Measurements from ENCODE around the gene MED27.

The MED27 gene

DNA sequence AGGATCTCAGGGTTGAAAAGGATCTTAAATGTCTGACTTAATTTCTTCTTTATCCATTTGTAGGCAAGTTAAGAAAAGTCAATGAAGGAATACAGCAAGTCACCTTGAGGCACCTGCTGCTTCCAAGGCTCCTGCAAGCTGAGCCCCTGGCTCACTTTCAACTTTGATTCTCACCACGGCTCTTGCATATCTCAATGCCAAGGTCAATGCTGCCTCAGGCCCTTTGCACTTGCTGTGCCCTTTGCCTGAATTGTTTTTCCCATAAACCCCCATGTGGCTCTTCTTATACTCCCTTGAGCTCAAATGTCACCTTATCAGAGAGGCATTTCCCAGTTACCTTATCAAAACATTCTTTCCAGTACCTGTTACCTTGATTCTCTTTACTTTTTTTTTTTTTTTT lies 195.4 kb downstream of the MED27 start:
- H3K9me3 Mint-ChIP-seq, result no peaks in the 10 kb centered on the region
- no peaks in the 10 kb centered on the region for H3K27me3 Mint-ChIP-seq
- DNase-seq (no peak), ATAC-seq (replicated peaks) (no peak)
- no peak overlapping the region for H3K4me3 Mint-ChIP-seq
- H3K4me1 Mint-ChIP-seq (ENCODE audit: low read depth in 2 of 2), result peaks cover 0 to 3% of the 10 kb centered on the region in 2 donors
- H3K27ac Mint-ChIP-seq, result no peak overlapping the region
- peaks cover 8% of the 10 kb centered on the region for H3K36me3 Mint-ChIP-seq (ENCODE audit: insufficient read depth)

DNA sequence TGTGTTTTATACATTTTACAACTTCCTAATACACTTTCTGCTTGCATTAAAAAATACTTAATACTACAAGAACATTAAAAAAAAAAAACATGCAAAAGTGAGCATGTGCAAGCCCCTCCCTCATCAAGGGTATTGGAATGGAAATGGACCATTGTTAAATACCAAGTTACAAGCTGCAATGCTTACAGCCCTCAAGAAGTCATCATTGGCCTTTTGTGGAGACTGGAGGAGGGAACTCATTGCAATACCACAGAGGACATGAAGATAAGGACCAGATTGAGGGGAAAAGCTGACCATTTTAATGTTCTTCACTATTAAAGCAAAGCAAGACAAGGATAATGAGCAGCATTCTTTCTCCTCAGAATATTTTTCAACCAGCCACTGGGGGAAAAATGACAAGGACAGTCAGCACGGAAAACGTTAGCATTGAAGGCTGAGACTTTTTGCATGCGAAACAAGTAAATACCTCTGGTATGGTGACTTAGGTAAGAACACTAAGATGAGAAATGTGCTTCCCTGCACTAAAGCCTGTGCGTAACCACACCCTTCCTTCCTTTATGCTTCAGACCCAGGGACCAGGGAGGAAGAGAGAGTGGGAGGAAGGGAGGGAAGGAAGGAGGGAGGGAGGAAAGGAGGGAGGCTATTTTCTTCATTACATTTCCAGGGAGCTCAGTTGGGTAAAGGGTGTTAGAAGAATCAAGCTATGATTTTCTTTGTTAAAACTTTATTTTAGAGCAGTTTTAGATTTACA lies 198.7 kb downstream of the MED27 start:
- H3K9me3 Mint-ChIP-seq, result no peaks in the 10 kb centered on the region
- H3K27ac Mint-ChIP-seq, result no peak overlapping the region
- DNase-seq, result no peak

GRCh38 chr9:131879911-131880290 lies 199.8 kb downstream of the MED27 start:
- DNase-seq (no peak), ATAC-seq (replicated peaks) (no peak)
- Mint-ChIP-seq H3K4me3 (no peak overlapping the region), H3K27me3 (no peaks in the 10 kb centered on the region), H3K36me3 (ENCODE audit: insufficient read depth) (peaks cover 3% of the 10 kb centered on the region), H3K4me1 (ENCODE audit: low read depth in 2 of 2) (peaks cover 3 to 10% of the 10 kb centered on the region in 2 donors), H3K9me3 (no peaks in the 10 kb centered on the region), H3K27ac (no peak overlapping the region)

More for the DNA sequence above, 198.7 kb downstream of the MED27 start:
- H3K4me1 Mint-ChIP-seq (ENCODE audit: low read depth in 2 of 2), result peaks cover 3 to 9% of the 10 kb centered on the region in 2 donors
- peaks cover 3% of the 10 kb centered on the region for H3K36me3 Mint-ChIP-seq (ENCODE audit: insufficient read depth)
- no peaks in the 10 kb centered on the region for H3K27me3 Mint-ChIP-seq
- ATAC-seq (replicated peaks), result no peak
- H3K4me3 Mint-ChIP-seq, result no peak overlapping the region

DNA sequence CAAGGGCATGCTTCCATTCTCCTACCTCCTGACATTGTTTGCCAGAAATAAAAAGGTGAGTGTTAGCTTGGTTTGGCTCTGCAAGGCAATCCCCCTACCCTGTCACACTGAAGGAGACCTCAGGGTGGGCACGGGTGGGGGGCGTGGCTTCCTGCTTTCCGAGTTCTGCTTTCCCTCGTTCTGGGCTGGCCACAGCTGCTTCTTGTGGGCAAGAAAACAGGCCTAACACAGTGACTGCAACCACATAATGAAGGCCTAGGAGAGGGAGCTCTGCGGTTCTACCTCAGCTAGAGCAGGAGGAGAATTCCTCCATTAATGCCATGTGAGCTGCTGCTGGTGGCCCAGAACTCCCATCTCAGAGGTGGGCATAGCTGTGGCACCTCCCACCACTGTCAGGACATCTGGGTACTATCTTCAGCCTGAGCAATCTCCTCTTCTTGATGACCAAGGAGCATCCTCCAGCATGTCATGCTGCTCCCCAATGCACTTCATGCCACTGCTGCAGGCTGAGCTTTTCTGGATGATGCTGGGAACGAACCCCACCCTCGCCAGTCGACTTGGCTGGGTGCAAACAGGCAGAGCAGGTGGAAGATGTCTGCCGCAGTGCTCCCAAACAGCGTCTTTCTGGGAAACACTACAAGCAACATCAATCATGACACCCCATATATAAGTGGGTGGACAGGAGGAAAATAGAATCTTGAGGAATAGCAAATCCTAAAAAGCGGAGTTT lies 200.3 kb downstream of the MED27 start:
- no peaks in the 10 kb centered on the region for H3K9me3 Mint-ChIP-seq
- H3K27ac Mint-ChIP-seq, result peak overlapping the region in 1 of 2 donors; percentile 35
- H3K27me3 Mint-ChIP-seq, result no peaks in the 10 kb centered on the region
- H3K36me3 Mint-ChIP-seq (ENCODE audit: insufficient read depth), result peaks cover 4% of the 10 kb centered on the region
- H3K4me3 Mint-ChIP-seq, result no peak overlapping the region
- DNase-seq (no peak), ATAC-seq (replicated peaks) (no peak)
- peaks cover 3 to 10% of the 10 kb centered on the region in 2 donors for H3K4me1 Mint-ChIP-seq (ENCODE audit: low read depth in 2 of 2)

DNA sequence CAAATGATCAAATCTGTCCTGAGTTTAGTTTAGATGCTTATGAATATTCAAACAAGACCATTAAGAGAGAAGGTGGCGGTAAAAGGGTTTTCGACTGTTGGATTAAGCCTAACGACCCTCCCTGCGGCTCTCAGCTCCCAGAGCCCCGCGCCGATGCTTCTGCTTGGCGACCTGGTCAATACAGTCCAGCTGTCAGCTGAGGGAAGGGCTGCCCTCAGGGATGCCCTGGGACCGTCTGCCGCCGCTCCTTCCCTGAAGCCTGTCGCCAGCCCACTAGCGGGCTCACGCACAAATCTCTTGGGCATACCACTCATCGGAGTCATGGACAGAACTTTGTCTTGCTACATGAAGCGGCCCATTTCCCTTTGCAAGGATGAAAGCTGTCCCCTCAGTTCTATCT lies 203.2 kb downstream of the MED27 start:
- Mint-ChIP-seq H3K27ac (no peak overlapping the region), H3K4me3 (no peak overlapping the region), H3K9me3 (no peaks in the 10 kb centered on the region)

GRCh38 chr9:131875828-131876485 lies 203.7 kb downstream of the MED27 start:
- Mint-ChIP-seq H3K36me3 (ENCODE audit: insufficient read depth) (peaks cover 3% of the 10 kb centered on the region), H3K27me3 (no peaks in the 10 kb centered on the region), H3K9me3 (no peaks in the 10 kb centered on the region), H3K4me1 (ENCODE audit: low read depth in 2 of 2) (peaks cover 0 to 10% of the 10 kb centered on the region in 2 donors), H3K4me3 (no peak overlapping the region), H3K27ac (no peak overlapping the region)
- ATAC-seq (replicated peaks) (peak; percentile 17), DNase-seq (no peak)

More for the DNA sequence above, 203.2 kb downstream of the MED27 start:
- ATAC-seq (replicated peaks) (no peak), DNase-seq (no peak)
- H3K36me3 Mint-ChIP-seq (ENCODE audit: insufficient read depth), result peaks cover 3% of the 10 kb centered on the region
- no peaks in the 10 kb centered on the region for H3K27me3 Mint-ChIP-seq
- H3K4me1 Mint-ChIP-seq (ENCODE audit: low read depth in 2 of 2), result peaks cover 0 to 10% of the 10 kb centered on the region in 2 donors

DNA sequence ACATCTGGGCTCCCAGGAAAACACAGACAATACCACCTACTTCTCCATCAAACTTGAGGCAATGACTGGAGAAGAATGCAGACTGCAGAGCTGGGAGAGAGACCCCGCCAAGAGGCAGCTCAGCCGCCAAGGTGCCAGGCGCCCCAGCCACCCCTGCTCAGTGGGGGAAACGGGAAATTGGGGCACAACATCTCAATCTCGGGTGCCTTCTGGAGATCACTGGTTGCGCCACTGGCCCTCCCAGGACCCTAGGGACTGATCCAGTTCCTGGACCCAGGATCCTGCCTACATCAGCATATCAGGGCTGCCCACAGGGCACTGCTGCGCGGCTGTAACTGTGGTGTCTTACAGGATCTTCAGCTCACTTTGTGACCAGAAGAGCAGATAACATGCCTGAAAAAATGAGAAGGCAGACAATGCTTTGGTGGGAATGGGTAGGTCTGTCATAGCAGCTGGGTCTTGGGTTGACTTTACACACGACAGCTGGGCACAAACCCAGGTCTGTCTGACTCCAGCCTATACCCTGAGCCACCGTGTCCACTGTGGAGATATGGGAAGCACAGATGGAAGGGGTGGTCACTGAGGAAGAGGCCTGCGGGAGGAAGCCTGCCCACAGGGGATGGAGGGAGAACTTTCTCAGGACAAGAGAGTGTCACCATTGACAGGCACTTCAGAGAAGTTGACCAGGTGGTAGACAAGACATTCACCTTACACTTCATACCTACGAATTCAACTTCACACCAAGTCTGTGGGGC lies 204.6 kb downstream of the MED27 start:
- no peak overlapping the region for H3K4me3 Mint-ChIP-seq
- peaks cover 0 to 10% of the 10 kb centered on the region in 2 donors for H3K4me1 Mint-ChIP-seq (ENCODE audit: low read depth in 2 of 2)
- no peak overlapping the region for H3K27ac Mint-ChIP-seq
- no peak for DNase-seq
- no peaks in the 10 kb centered on the region for H3K9me3 Mint-ChIP-seq
- ATAC-seq (replicated peaks), result no peak
- no peaks in the 10 kb centered on the region for H3K27me3 Mint-ChIP-seq
- H3K36me3 Mint-ChIP-seq (ENCODE audit: insufficient read depth), result peaks cover 7% of the 10 kb centered on the region

DNA sequence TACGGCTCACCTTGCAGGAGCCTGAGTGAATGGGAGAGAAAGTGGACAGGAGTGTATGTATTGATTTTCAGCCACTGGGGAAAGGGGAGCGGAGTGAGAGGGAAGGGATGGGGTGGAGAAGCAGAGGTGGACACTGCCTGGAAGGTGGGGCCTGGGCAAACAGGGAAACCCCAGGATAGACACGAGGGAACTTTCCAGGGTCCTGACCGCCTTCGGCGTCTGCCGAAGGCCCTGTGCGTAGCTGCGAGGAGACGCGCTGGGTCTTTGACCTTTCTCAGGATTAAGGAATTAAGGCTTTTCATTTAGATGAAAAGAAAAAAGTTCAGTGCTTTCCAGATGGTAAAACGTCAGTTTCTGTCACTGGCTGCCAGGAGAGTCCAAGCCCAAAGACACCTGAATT lies 205.2 kb downstream of the MED27 start:
- no peak overlapping the region for H3K4me3 Mint-ChIP-seq
- peaks cover 7% of the 10 kb centered on the region for H3K36me3 Mint-ChIP-seq (ENCODE audit: insufficient read depth)
- H3K27ac Mint-ChIP-seq, result no peak overlapping the region
- peaks cover 0 to 10% of the 10 kb centered on the region in 2 donors for H3K4me1 Mint-ChIP-seq (ENCODE audit: low read depth in 2 of 2)
- H3K27me3 Mint-ChIP-seq, result no peaks in the 10 kb centered on the region
- DNase-seq (no peak), ATAC-seq (replicated peaks) (no peak)
- no peaks in the 10 kb centered on the region for H3K9me3 Mint-ChIP-seq

- Mint-ChIP-seq H3K4me1 (ENCODE audit: low read depth in 2 of 2) (peaks cover 0 to 10% of the 10 kb centered on the region in 2 donors), H3K27me3 (no peaks in the 10 kb centered on the region), H3K27ac (no peak overlapping the region), H3K4me3 (no peak overlapping the region), H3K9me3 (no peaks in the 10 kb centered on the region), H3K36me3 (ENCODE audit: insufficient read depth) (peaks cover 7% of the 10 kb centered on the region)
- no peak for ATAC-seq (replicated peaks)
- no peak for DNase-seq
Observed at GRCh38 chr9:131873891-131874440, 205.7 kb downstream of the MED27 start.

DNA sequence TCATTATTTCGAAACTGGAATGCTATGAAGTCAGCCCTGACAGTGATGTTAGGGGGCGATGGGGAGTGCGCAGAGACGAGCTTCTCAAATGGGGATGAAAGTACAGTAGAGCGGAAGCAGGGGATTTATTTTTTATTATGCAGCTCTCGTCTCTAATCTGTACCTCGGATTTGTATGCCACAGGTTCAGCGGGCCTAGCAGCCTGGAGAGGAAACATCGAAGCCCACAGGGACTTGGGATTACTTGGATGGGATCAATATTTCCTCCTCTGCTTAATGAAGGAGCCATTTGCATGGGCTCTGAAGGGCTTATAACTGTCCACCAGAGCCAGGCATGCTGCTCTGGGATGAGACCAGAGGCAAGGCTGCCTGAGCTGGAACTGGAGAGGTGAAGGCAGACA lies 206.3 kb downstream of the MED27 start:
- ATAC-seq (replicated peaks) (no peak), DNase-seq (no peak)
- Mint-ChIP-seq H3K36me3 (ENCODE audit: insufficient read depth) (peaks cover 12% of the 10 kb centered on the region), H3K27ac (no peak overlapping the region), H3K27me3 (no peaks in the 10 kb centered on the region), H3K9me3 (no peaks in the 10 kb centered on the region), H3K4me1 (ENCODE audit: low read depth in 2 of 2) (peaks cover 0 to 10% of the 10 kb centered on the region in 2 donors), H3K4me3 (no peak overlapping the region)

DNA sequence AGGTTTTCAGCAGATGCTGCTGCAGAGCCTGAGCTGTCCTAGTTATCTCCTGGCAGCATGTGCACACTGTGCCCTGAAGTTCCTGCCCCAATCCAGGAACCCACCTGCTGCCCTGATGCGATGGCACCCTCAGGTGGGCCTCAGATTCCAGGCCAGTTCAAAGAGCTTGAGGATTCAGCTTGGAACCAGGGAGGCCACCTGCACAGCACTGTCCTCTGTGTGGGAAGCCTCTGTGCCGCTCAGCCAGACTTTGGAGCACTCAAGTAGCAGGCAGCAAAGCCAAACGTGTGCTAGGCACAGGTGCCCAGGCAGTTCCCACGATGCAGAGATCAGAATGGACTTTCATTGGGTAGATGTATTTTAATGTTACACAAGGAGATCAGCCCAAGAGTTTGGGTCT lies 207.0 kb downstream of the MED27 start:
- no peak for DNase-seq
- Mint-ChIP-seq H3K9me3 (no peaks in the 10 kb centered on the region), H3K27me3 (no peaks in the 10 kb centered on the region), H3K4me3 (no peak overlapping the region), H3K36me3 (ENCODE audit: insufficient read depth) (peaks cover 12% of the 10 kb centered on the region), H3K4me1 (ENCODE audit: low read depth in 2 of 2) (peaks cover 0 to 10% of the 10 kb centered on the region in 2 donors), H3K27ac (no peak overlapping the region)
- no peak for ATAC-seq (replicated peaks)

GRCh38 chr9:131872006-131872405 lies 207.7 kb downstream of the MED27 start:
- Mint-ChIP-seq H3K9me3 (no peaks in the 10 kb centered on the region), H3K36me3 (ENCODE audit: insufficient read depth) (peaks cover 12% of the 10 kb centered on the region), H3K27me3 (no peaks in the 10 kb centered on the region), H3K4me1 (ENCODE audit: low read depth in 2 of 2) (peaks cover 0 to 10% of the 10 kb centered on the region in 2 donors), H3K4me3 (no peak overlapping the region), H3K27ac (no peak overlapping the region)
- no peak for DNase-seq
- ATAC-seq (replicated peaks), result no peak

GRCh38 chr9:131870156-131870555 lies 209.5 kb downstream of the MED27 start:
- Mint-ChIP-seq H3K36me3 (ENCODE audit: insufficient read depth) (peaks cover 15% of the 10 kb centered on the region), H3K9me3 (no peaks in the 10 kb centered on the region), H3K4me1 (ENCODE audit: low read depth in 2 of 2) (no peaks in the 10 kb centered on the region), H3K4me3 (no peak overlapping the region), H3K27me3 (no peaks in the 10 kb centered on the region), H3K27ac (no peak overlapping the region)
- DNase-seq, result no peak
- no peak for ATAC-seq (replicated peaks)
